IMR-90 (cell line): ENCODE measurements around the gene HIKESHI.

ENCODE experiments used
- FOS ChIP-seq: fragments of 150-350 bp; IDR thresholded peaks from 2 replicates; pipeline ENCODE4 v1.6.1; 2016; ENCODE audit warnings: low read depth, low read length
- MAFK ChIP-seq: IDR thresholded peaks from 2 replicates; pipeline ENCODE4 v1.6.1; 2012; ENCODE audit warnings: low read depth, low read length, improper control_type of control experiment
- MXI1 ChIP-seq: IDR thresholded peaks from 2 replicates; pipeline ENCODE4 v1.6.1; 2012; ENCODE audit warnings: low read depth, mild to moderate bottlenecking, low read length, moderate library complexity, borderline replicate concordance
- POLR2A ChIP-seq: IDR thresholded peaks from 2 replicates; pipeline ENCODE4 v1.6.1; 2012; ENCODE audit warnings: mild to moderate bottlenecking, low read depth, low read length
- RAD21 ChIP-seq: IDR thresholded peaks from 2 replicates; pipeline ENCODE4 v1.6.1; 2012; ENCODE audit warnings: low read length, improper control_type of control experiment
- RFX5 ChIP-seq: IDR thresholded peaks from 2 replicates; pipeline ENCODE4 v1.8.0; 2012; ENCODE audit warnings: low read depth, mild to moderate bottlenecking, low read length, moderate library complexity
- SMC3 ChIP-seq: fragments of 150-350 bp; IDR thresholded peaks from 2 replicates; pipeline ENCODE4 v1.6.1; 2016; ENCODE audit warnings: low read depth, mild to moderate bottlenecking, antibody characterized with exemption, low read length, moderate library complexity
- TF ChIP-seq, protein P1 (sequence below): conservative IDR thresholded peaks from 2 replicates; pipeline ENCODE4 v1.5.1; 2012; ENCODE audit warnings: mild to moderate bottlenecking, low read depth, low read length, improper control_type of control experiment
- TF ChIP-seq, protein P2 (sequence below): fragments of 150-350 bp; IDR thresholded peaks from 2 replicates; pipeline ENCODE4 v1.6.1; 2016; ENCODE audit warnings: low read depth, mild to moderate bottlenecking, low read length, moderate library complexity, borderline replicate concordance

DNA sequence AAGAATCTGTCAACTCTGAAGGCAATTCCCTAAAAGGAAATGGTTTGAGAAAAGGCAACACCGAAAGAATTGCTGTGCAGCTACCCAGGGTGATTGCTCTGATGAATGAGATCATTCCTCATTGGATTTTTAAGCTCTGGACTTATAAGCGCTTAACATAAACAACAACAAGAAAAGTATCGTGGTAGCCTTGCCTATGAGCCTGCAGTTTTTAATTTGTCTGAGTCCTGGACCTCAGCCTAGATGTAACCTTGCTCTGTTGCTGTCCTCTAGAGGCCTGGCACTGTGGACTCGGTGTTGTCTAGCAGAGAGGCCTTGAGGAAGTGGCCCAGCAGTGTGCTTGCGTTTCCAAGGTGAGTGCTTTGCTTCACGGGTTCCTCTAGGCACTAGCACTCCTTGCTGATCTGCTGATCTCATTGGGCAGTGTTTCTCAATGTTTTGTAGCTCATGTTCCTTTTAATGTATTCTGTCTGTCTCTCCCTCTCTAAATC, 93.1 kb downstream of the HIKESHI start:
- TF ChIP-seq, protein P1, sequence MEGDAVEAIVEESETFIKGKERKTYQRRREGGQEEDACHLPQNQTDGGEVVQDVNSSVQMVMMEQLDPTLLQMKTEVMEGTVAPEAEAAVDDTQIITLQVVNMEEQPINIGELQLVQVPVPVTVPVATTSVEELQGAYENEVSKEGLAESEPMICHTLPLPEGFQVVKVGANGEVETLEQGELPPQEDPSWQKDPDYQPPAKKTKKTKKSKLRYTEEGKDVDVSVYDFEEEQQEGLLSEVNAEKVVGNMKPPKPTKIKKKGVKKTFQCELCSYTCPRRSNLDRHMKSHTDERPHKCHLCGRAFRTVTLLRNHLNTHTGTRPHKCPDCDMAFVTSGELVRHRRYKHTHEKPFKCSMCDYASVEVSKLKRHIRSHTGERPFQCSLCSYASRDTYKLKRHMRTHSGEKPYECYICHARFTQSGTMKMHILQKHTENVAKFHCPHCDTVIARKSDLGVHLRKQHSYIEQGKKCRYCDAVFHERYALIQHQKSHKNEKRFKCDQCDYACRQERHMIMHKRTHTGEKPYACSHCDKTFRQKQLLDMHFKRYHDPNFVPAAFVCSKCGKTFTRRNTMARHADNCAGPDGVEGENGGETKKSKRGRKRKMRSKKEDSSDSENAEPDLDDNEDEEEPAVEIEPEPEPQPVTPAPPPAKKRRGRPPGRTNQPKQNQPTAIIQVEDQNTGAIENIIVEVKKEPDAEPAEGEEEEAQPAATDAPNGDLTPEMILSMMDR, result no peak
- TF ChIP-seq POLR2A (no peak), MXI1 (no peak), SMC3 (no peak), MAFK (no peak), RAD21 (no peak), RFX5 (no peak), FOS (no peak)
- TF ChIP-seq, protein P2, sequence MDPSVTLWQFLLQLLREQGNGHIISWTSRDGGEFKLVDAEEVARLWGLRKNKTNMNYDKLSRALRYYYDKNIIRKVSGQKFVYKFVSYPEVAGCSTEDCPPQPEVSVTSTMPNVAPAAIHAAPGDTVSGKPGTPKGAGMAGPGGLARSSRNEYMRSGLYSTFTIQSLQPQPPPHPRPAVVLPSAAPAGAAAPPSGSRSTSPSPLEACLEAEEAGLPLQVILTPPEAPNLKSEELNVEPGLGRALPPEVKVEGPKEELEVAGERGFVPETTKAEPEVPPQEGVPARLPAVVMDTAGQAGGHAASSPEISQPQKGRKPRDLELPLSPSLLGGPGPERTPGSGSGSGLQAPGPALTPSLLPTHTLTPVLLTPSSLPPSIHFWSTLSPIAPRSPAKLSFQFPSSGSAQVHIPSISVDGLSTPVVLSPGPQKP, result no peak
